Erythroblast (primary cell): ENCODE results near the gene GSTCD.

Experiments used
- GATA1 ChIP-seq: IDR thresholded peaks from 2 replicates; pipeline ENCODE4 v1.6.1; 2011; ENCODE audit warnings: low read depth, mild to moderate bottlenecking, control low read depth, low read length, moderate library complexity
- POLR2A ChIP-seq: IDR thresholded peaks from 2 replicates; pipeline ENCODE4 v1.6.1; 2011; ENCODE audit warnings: mild to moderate bottlenecking, low read length

DNA sequence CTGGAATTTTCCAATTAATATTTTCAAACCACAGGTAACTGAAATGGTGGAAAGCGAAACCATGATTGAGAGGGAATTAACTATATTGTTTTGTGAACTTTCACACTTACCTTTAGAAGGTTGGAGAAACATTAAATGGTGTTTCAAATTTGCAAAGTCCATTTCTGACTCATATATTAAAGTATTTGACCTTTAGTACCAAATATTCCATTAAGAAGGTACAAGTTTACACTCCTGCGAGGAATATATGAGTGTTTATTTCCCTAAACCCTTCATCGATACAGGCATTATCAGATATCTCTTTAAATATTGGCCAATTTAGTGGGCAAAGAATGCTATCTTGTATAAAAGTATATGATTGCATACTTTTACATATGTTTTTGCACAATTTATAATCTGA is 142.6 kb downstream of the GSTCD start:
- TF ChIP-seq POLR2A (no peak), GATA1 (no peak)
